HepG2 (cell line): ENCODE data around the gene PNKD.

Experiments used
- CTCF ChIP-seq: sonication (generic); formaldehyde crosslinking; IDR thresholded peaks from 2 replicates; pipeline ENCODE4 v1.5.0; 2020; ENCODE audit warnings: mild to moderate bottlenecking, missing genetic modification reagents, moderate library complexity
- FOXM1 ChIP-seq: sonication (generic); formaldehyde crosslinking; IDR thresholded peaks from 2 replicates; pipeline ENCODE4 v1.5.0; 2020; ENCODE audit warnings: missing genetic modification reagents
- POLR2A ChIP-seq, 2 experiments: IDR thresholded peaks; 2 replicates each; pipeline ENCODE4 v1.6.1; 2011; ENCODE audit warnings: low read depth in 2 of 2, low read length in 2 of 2, mild to moderate bottlenecking in 1 of 2, moderate library complexity in 1 of 2; ENCODE audit not compliant: insufficient read depth in 1 of 2
- POLR2AphosphoS5 ChIP-seq: IDR thresholded peaks from 2 replicates; pipeline ENCODE4 v1.6.1; 2012; ENCODE audit warnings: low read depth, low read length
- RAD21 ChIP-seq: fragments of 450-650 bp; formaldehyde crosslinking; IDR thresholded peaks from 2 replicates; pipeline ENCODE4 v1.5.0; 2020; ENCODE audit warnings: mild to moderate bottlenecking
- REST ChIP-seq, 2 experiments: IDR thresholded peaks; 2 replicates each; pipeline ENCODE4 v1.6.1; 2011 to 2012; ENCODE audit warnings: low read length in 2 of 2, borderline replicate concordance in 1 of 2, low read depth in 1 of 2, mild to moderate bottlenecking in 1 of 2, moderate library complexity in 1 of 2
- TF ChIP-seq, protein P1 (sequence below): sonication (generic); formaldehyde crosslinking; IDR thresholded peaks from 2 replicates; pipeline ENCODE4 v1.4.0; 2020; ENCODE audit warnings: mild to moderate bottlenecking, missing genetic modification reagents
- TF ChIP-seq, protein P2 (sequence below): IDR thresholded peaks from 2 replicates; pipeline ENCODE4 v1.6.1; 2016; ENCODE audit warnings: missing genetic modification reagents, missing compliant biosample characterization

DNA sequence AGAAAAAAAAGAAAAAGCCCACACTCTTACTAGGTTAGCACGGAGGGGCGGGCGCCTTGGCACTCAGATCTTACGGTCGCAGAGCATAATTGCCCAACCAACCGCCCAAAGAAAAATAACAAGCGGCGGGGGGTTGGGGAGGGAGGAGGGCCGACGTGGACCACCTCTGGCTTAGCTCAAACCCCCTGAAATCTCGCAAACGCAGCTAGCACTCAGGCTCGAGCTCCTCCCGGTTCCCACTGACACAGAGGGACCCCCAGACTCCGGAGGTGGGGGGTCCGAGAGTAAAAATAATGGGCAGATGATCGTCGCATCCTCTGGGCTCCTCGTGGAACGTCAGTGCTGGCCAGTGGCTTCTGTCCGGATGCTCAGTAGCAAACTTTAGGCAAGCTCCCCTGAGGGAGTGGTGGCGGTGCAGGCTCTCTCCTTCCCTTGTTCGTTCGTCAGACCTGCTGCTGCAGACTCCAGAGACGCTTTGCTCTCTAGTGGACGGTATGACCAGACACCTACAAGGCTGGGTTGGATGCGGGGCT lies 98.4 kb downstream of the PNKD start:
- TF ChIP-seq POLR2A (IDR thresholded peaks at IDR 0.05; ENCODE audit: insufficient read depth in 1 of 2, low read depth in 2 of 2, low read length in 2 of 2) (no peak), CTCF (CRISPR knock-in tag) (no peak), REST (IDR thresholded peaks at IDR 0.05; ENCODE audit: borderline replicate concordance in 1 of 2, low read depth in 1 of 2, low read length in 2 of 2) (no peak), FOXM1 (CRISPR knock-in tag) (no peak), POLR2AphosphoS5 (no peak), RAD21 (CRISPR knock-in tag) (no peak)
- TF ChIP-seq, protein P1, sequence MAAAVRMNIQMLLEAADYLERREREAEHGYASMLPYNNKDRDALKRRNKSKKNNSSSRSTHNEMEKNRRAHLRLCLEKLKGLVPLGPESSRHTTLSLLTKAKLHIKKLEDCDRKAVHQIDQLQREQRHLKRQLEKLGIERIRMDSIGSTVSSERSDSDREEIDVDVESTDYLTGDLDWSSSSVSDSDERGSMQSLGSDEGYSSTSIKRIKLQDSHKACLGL, result no peak
- TF ChIP-seq, protein P2, sequence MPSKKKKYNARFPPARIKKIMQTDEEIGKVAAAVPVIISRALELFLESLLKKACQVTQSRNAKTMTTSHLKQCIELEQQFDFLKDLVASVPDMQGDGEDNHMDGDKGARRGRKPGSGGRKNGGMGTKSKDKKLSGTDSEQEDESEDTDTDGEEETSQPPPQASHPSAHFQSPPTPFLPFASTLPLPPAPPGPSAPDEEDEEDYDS (CRISPR knock-in tag), result no peak
